Esophagus squamous epithelium (tissue), 4 donors: ENCODE data around the gene POLDIP3.

Source experiments
- POLR2A ChIP-seq, 4 donors: fragments of 450-650 bp; IDR thresholded peaks; one replicate each; pipeline ENCODE4 v1.6.1; 2017; ENCODE audit warnings: antibody characterized with exemption in 4 of 4, mild to moderate bottlenecking in 4 of 4, moderate library complexity in 3 of 4
- TF ChIP-seq, protein P1 (sequence below), 6 experiments: fragments of 450-650 bp in 4 of 6; fragments of 200-600 bp in 2 of 6; sonication (generic) in 2 of 6; IDR thresholded peaks; one replicate each; pipeline ENCODE4 v1.5.1; 2016 to 2019; ENCODE audit warnings: antibody characterized with exemption in 6 of 6, mild to moderate bottlenecking in 4 of 6, moderate library complexity in 4 of 6

GRCh38 chr22:42636506-42636905, 21.8 kb upstream of the POLDIP3 start:
- TF ChIP-seq, protein P1, sequence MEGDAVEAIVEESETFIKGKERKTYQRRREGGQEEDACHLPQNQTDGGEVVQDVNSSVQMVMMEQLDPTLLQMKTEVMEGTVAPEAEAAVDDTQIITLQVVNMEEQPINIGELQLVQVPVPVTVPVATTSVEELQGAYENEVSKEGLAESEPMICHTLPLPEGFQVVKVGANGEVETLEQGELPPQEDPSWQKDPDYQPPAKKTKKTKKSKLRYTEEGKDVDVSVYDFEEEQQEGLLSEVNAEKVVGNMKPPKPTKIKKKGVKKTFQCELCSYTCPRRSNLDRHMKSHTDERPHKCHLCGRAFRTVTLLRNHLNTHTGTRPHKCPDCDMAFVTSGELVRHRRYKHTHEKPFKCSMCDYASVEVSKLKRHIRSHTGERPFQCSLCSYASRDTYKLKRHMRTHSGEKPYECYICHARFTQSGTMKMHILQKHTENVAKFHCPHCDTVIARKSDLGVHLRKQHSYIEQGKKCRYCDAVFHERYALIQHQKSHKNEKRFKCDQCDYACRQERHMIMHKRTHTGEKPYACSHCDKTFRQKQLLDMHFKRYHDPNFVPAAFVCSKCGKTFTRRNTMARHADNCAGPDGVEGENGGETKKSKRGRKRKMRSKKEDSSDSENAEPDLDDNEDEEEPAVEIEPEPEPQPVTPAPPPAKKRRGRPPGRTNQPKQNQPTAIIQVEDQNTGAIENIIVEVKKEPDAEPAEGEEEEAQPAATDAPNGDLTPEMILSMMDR (IDR thresholded peaks at IDR 0.05): no peak
- TF ChIP-seq POLR2A (IDR thresholded peaks at IDR 0.05): no peak
